Forelimb muscle (tissue), 1 donor: Measurements from ENCODE around the gene PHF20. TPM values are rescaled to one million over a fixed set of nuclear protein-coding genes. Genes with fewer than 3 reads are reported as not detected.
A peak's percentile ranks its signal among the peaks of the same experiment; 100 is the strongest.
"Not testable (repeated sequence)": the region's sequence is repeated elsewhere in the genome, so short reads cannot be mapped to it uniquely, and the experiment has no call there.

Source experiments
- DNase-seq: peaks from one replicate; pipeline ENCODE4 v3.0.0-alpha.2; 2013; ENCODE audit warnings: low read depth
- polyA plus RNA-seq: library from polyadenylated mRNA; unstranded; fragments of 120-200 nt; gene quantifications from one replicate; pipeline ENCODE4 v1.2.1, GENCODE V29; 2013; ENCODE audit not compliant: insufficient read length

PHF20 gene
- polyA plus RNA-seq, 1 donor: 25.9 TPM

- no peak for DNase-seq
Observed at GRCh38 chr20:35920523-35920922, 148.7 kb downstream of the PHF20 start.

DNA sequence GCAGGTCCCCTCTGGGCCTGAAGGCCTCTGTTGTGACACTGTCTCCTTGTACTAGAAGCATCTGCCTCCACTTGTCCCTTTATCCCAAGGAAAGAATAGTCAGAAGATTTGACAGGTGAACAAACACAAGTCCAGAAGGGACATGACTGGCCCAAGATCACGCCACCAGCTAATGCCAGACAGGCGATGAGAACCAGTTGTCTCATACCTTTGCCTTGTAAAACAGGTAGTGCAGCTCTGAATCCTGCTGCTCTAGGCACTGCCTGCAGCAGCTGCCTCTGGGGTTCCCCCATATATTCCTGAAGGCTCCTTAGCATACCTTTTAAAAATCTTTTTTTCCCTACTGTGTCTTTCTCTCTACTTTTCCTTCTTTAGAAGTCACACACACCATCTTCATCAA is 157.5 kb downstream of the PHF20 start:
- DNase-seq: no peak

- DNase-seq: no peak
Observed at GRCh38 chr20:35934050-35934449, 162.2 kb downstream of the PHF20 start.

DNA sequence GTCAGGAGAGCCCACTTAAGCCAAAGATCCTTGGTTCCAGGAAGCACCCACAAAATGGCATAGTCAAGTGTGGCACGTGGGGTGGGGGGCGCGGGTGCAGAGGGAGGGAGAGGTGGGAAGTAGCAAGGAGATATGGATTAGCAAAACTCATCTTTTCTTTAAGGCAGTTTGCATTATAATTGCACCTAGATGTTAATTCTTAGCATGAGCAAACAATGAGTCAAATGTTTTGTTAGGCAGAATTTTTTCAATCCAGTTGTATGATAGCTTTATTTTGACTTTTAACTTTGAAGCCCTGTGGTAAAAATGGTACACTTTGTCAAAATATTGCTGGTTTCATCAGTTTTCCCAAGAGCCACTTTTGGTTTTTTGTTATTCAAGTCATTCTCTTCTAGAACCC is 167.4 kb downstream of the PHF20 start:
- no peak for DNase-seq

DNA sequence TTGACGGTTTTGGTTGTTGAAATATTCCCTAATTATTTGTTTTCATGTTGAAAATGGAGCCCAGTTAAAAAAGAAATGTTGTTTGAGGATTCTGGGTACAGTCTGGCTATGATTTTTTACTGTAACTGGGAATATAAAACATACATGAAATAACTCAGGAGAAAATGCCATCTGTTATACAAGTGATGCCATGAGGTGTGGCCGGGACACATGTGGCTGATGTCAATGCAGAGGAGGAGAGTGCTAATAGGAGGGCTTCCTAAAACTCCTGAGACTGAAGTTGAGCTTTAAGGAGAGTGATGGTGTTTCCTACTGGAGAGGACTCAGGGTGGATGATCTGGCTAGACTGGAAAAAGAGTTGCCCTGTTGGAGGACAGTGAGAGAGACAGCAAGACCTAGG is 169.8 kb downstream of the PHF20 start:
- DNase-seq: no peak

DNA sequence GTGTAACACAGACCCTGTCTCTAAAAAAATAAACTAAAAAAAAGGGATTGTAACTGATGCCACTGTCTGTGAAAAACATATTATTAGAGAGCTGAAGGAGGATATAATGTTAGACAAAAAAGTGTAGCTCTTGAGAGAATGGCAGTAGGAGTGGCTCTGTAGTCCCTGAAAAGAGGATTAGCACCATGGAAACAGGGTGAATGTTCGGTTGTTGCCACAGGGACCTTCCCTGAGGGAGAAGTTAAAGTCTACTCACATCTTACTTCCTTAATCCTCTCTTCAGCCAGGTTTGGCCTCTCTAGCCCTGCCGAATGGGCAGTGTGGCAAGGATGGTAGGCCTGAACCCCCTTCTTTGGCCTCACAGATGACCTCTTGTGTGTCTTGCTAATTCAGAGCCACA is 170.4 kb downstream of the PHF20 start:
- DNase-seq: no peak

DNA sequence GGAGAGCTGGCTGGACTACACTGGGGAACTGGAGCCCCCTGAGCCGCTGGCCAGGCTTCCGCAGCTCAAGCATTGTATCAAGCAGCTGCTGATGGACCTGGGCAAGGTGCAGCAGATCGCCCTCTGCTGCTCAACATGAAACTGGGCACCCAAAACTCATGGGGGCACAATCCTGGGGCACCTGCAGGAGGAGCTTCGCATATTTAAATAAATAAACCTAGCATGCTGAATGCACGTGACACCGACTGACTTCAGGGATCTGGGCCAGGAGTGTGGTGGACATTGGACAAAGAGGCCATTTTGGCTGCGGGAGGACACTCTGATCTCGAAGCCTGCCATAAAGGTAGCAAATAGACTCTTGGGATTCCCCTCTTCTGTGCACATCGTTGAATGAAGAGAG is 175.7 kb downstream of the PHF20 start:
- DNase-seq: no peak

DNA sequence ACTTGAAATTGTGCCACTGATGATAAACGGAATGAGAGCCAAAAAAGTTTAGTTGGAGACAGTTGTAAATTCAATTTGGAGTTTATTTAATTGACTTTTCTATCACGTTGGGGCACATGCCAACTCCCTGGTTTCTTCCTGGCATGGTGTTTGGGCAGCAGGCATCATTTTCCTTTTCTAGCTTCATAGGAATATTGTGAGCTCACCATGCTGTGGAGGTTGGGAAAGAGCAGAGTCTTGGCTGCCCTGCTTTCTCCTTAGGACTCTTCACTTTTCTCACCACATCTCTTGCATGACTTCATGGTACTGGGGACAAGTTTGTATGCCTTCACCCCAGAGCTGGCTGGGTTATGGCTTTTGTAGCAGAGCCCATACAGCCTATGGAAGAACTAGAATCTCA is 176.1 kb downstream of the PHF20 start:
- no peak for DNase-seq

DNA sequence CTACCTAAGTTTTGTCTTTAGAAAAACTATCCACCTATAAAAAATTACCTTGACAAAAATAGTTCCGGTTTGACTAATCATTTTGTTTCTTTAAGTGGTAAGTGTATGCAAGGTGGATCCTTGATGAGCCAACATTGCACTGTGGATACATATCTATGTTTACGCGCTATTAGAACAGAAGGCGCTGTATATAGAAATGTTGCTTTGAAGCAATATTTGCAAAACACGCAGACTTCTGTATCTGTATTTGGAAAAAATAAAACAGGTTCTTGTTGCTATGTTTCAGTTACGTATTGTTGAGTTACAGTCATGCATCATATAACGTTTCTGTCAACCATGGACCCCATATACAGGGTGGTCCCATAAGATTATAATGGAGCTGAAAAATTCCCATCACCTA is 178.3 kb downstream of the PHF20 start:
- no peak for DNase-seq

- not testable (repeated sequence) for DNase-seq
Observed at GRCh38 chr20:35952080-35952479, 180.3 kb downstream of the PHF20 start.

DNA sequence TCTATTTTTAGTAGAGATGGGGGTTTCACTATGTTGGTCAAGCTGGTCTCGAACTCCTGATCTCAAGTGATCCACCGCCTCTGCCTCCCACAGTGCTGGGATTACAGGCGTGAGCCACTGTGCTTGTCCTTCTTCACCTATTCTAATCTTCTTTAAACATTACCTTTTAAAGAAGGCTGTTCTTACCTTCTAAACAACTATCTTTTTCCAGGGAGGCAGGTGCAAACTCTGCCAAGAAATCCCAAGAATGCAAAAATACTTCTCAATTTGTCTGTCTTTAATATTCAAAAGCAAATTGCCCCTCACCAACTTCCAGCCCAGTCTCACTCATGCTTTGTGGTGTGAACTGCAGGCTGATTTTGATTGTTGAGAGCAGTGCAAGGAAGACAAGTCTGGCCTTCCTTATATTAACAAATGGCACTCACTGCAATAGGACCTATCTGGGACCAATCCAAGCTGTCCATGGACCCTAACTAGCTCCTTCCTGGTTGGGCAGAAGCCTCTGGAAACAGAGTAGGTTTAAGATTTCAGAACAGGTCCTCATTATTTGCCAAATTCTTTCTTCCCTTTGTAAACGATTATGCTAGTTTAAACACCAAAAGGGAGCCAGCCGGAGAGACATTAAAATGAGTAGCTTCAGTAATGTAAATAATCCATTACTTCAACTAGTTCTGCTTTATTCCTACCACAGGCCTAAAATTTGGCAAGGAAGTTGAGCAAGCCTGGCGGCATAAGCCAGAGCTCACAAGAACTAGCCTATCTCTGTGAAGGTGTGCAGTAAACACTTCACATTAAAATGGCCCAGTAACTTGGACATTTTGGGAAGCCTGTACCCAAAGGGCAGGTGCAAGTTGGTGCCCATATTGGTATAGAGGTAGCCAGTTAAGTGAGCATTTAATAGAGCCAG is 180.9 kb downstream of the PHF20 start:
- DNase-seq: no peak

DNA sequence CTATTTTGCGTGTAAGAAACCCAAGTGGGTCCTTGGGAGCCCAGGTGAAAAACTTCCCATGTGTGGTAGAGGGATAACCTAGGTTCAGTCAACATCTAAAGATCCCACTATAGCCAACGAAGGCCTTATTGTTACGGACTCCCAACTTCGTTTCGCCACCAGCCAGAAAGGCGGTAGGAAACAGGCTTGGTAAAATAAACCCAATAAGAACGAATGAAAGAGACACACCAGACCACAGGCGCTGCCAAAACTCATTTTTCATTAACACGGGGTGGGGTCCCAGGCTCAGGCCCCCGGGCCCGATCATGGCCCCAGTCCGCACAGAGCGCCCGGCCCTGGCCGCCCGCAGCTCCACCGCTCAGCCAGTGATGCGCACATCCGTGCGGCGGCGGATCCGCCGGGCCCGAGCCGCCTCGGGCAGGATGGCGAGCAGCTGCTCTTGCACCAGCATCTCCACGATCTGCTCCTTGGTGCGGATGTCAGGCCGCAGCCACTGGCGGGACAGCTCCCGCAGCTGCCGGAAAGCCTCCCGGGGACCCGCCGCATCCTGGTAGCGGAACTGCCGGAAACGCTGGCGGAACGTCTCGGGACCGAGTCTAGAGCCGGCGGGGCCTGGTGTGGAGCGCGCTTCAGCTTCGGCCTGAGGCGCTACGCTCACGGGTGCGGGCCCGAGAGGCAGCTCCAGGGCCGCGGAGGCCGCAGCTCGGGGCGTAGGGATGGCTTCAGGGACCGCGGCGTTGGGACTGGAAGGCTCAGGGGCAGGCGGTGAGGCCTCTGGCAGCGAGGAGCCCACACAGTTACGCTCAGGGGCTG is 181.8 kb downstream of the PHF20 start:
- no peak for DNase-seq

GRCh38 chr20:35954200-35954906 is 182.5 kb downstream of the PHF20 start, which contains the start of gene SCAND1:
SCAND1 (minus strand) TSS chr20:35954502; CDS start chr20:35954284, 218 bp downstream.
- DNase-seq: peak; percentile 91

DNA sequence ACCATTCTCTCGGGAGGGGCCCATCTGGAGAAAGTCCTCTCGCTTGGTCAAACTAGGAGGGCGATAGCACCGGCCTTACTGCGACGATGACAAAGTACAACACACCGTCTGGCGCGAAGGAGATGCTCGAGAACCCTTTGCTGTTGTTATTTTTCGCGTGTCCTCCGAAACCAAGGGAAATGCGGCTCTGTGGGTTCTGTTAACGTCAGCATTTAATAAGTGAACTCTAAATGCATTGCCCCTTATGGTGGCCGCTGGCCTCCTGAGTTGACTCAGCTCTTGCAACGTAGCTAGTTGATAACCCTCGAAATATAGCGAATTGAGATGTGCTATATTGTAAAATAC is 183.1 kb downstream of the PHF20 start:
- DNase-seq: no peak

- DNase-seq: no peak
Observed at GRCh38 chr20:35956616-35957015, 184.8 kb downstream of the PHF20 start.

DNA sequence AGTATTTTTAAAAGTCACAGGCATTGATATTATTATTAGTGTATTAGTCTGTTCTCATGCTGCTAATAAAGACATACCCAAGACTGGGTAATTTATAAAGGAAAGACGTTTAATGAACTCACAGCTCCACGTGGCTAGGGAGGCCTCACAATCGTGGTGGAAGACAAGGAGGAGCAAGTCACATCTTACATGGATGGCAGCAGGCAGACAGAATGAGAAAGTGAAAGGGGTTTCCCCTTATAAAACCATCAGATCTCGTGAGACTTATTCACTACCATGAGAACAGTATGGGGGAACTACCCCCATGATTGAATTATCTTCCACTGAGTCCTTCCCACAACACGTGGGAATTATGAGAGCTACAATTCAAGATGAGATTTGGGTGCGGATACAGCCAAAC is 187.5 kb downstream of the PHF20 start:
- DNase-seq: not testable (repeated sequence)

GRCh38 chr20:35963878-35964277 is 192.1 kb downstream of the PHF20 start:
- no peak for DNase-seq

DNA sequence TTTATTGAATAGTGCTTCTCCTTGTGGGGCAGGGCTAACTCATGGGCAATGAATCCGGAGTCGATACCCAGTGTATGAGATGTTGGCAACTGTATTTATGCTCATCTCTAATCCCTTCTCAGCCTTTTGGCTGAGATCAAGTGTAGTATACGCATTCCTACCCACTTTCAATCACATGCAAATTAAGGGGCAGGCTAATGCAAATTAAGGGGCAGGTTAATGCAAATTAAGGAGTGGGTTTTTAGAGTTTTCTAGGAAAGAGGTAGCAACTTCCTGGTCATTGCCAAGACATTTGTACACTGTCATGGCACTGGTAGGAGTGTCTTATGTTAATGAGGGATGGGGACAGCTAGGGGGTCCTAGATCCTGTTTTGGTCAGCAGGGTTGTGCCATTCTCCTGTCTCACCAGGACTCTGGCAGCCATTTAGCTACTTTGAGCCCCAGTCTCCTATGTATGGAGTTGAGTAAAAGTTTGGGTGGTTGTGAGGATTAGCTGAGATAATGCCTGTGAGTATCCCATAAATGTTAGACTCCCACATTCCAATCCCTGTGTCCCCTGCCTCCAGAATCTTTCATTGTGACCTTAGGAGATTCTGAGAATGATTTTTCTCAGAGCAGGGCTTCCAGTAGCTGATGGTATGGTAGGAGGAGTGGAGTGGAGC is 196.3 kb downstream of the PHF20 start, which contains the start of gene CNBD2:
TSS of gene CNBD2 (plus strand) at position 612 of the 662 bp plus-strand sequence. CDS start 173 bp downstream, outside the sequence.
- no peak for DNase-seq

GRCh38 chr20:35968930-35969329 is 197.1 kb downstream of the PHF20 start:
- DNase-seq: no peak

- DNase-seq: no peak
Observed at GRCh38 chr20:35971981-35972380, 200.2 kb downstream of the PHF20 start.

DNA sequence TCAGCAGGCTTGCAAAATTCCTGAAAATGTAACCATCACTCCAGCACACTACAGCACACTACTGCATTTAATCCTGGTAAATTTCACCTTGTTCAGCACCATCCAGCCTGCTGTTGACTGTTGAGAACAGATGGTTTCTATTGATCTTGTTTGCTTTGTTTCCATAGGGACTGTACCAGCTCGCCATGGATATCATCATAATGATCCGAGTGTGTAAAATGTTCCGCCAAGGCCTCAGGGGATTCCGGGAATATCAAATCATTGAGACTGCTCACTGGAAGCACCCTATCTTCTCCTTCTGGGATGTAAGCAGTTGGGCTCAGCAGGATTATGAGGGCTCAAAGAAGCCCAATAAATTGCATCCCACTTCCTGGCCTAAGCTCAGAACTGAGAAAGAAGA is 200.6 kb downstream of the PHF20 start:
- no peak for DNase-seq

DNA sequence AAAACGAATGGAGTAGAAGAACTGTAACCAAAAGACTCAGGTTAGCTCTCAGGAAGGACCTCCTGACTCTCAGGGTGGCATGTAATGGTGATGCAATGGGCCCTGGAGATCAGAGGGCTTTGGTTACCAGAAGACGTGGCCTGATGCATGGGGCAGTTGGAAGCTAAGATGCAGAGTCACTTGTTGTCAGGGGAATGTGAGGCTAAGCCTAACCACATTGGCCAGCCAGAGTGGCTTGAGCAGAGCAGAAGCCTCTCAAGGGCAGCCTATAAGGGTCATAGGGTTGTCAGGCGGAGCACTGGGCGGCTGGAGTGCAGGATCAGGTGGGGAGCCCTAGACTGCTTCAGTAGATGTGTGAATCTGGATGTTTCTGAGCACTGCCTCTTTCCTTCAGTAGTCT is 202.4 kb downstream of the PHF20 start:
- no peak for DNase-seq
